GM23338 (cell line): ENCODE results near the gene CASP7.

Source experiments
- CREB1 ChIP-seq: fragments of 250-450 bp; sonication (Bioruptor Pico); IDR thresholded peaks from 2 replicates; pipeline ENCODE4 v1.5.0; 2020; ENCODE audit warnings: low read depth, mild to moderate bottlenecking, moderate library complexity
- EZH2 ChIP-seq: fragments of 200-600 bp; sonication (generic); IDR thresholded peaks from one replicate; pipeline ENCODE4 v1.8.0; 2017; ENCODE audit warnings: antibody characterized with exemption, mild to moderate bottlenecking, low read depth; ENCODE audit not compliant: unreplicated experiment
- EZH2phosphoT487 ChIP-seq: fragments of 200-600 bp; sonication (generic); IDR thresholded peaks from one replicate; pipeline ENCODE4 v1.8.1; 2018; ENCODE audit warnings: antibody characterized with exemption; ENCODE audit not compliant: unreplicated experiment
- JUNB ChIP-seq: IDR thresholded peaks from one replicate; pipeline ENCODE4 v1.6.1; 2016; ENCODE audit warnings: antibody characterized with exemption; ENCODE audit not compliant: unreplicated experiment
- NANOG ChIP-seq: IDR thresholded peaks from 2 replicates; pipeline ENCODE4 v1.6.1; 2016; ENCODE audit warnings: antibody characterized with exemption, borderline replicate concordance
- POLR2AphosphoS5 ChIP-seq: IDR thresholded peaks from 2 replicates; pipeline ENCODE4 v1.6.1; 2016; ENCODE audit warnings: antibody characterized with exemption, low read depth
- REST ChIP-seq: IDR thresholded peaks from one replicate; pipeline ENCODE4 v1.6.1; 2018; ENCODE audit warnings: antibody characterized with exemption; ENCODE audit not compliant: unreplicated experiment
- STAT1 ChIP-seq: IDR thresholded peaks from one replicate; pipeline ENCODE4 v1.6.1; 2016; ENCODE audit warnings: antibody characterized with exemption; ENCODE audit not compliant: unreplicated experiment
- ZNF114 ChIP-seq: fragments of 250-450 bp; sonication (Bioruptor Pico); IDR thresholded peaks from 2 replicates; pipeline ENCODE4 v1.5.0; 2020; ENCODE audit warnings: mild to moderate bottlenecking, moderate library complexity
- ZNF331 ChIP-seq: fragments of 250-450 bp; sonication (Bioruptor Pico); IDR thresholded peaks from 2 replicates; pipeline ENCODE4 v1.5.0; 2020; ENCODE audit warnings: low read depth, mild to moderate bottlenecking, moderate library complexity
- TF ChIP-seq, protein P1 (sequence below): IDR thresholded peaks from 2 replicates; pipeline ENCODE4 v1.6.1; 2016; ENCODE audit warnings: antibody characterized with exemption
- TF ChIP-seq, protein P2 (sequence below), 2 experiments: fragments of 200-600 bp in 1 of 2; sonication (generic) in 1 of 2; conservative IDR thresholded peaks; 2 replicates each; pipeline versions ENCODE4 v1.5.1 to v1.6.1; 2016 to 2017; ENCODE audit warnings: antibody characterized with exemption in 2 of 2, low read depth in 2 of 2, mild to moderate bottlenecking in 2 of 2, moderate library complexity in 1 of 2
- TF ChIP-seq, protein P3 (sequence below): fragments of 250-450 bp; sonication (Bioruptor Pico); IDR thresholded peaks from 2 replicates; pipeline ENCODE4 v1.5.0; 2020; ENCODE audit warnings: mild to moderate bottlenecking, moderate library complexity

DNA sequence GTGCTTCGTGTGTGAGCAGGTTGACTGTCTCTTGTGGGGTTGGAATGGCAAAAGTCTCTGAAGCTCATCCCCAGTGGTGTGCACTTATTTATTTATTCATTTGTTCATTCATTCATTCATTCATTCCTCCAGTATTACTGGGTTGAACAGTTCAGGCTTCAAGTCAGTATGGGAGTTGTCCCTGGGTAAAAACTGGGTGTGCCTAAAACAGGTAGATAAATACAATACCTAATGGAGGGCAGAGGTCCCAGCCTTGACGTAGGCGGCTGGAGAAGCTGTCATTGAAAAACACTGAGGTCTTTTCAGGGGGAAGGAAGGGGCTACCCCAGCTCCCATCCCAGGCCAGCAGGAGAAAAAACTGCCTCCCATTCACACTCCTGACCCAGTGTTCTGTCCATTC lies 11.0 kb downstream of the CASP7 start:
- TF ChIP-seq REST (no peak), EZH2phosphoT487 (no peak), EZH2 (no peak), POLR2AphosphoS5 (no peak), ZNF114 (CRISPR knock-in tag) (no peak), NANOG (no peak), ZNF331 (CRISPR knock-in tag) (no peak), CREB1 (CRISPR knock-in tag) (no peak), STAT1 (no peak), JUNB (no peak)
- TF ChIP-seq, protein P1, sequence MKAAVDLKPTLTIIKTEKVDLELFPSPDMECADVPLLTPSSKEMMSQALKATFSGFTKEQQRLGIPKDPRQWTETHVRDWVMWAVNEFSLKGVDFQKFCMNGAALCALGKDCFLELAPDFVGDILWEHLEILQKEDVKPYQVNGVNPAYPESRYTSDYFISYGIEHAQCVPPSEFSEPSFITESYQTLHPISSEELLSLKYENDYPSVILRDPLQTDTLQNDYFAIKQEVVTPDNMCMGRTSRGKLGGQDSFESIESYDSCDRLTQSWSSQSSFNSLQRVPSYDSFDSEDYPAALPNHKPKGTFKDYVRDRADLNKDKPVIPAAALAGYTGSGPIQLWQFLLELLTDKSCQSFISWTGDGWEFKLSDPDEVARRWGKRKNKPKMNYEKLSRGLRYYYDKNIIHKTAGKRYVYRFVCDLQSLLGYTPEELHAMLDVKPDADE, result no peak
- TF ChIP-seq, protein P2, sequence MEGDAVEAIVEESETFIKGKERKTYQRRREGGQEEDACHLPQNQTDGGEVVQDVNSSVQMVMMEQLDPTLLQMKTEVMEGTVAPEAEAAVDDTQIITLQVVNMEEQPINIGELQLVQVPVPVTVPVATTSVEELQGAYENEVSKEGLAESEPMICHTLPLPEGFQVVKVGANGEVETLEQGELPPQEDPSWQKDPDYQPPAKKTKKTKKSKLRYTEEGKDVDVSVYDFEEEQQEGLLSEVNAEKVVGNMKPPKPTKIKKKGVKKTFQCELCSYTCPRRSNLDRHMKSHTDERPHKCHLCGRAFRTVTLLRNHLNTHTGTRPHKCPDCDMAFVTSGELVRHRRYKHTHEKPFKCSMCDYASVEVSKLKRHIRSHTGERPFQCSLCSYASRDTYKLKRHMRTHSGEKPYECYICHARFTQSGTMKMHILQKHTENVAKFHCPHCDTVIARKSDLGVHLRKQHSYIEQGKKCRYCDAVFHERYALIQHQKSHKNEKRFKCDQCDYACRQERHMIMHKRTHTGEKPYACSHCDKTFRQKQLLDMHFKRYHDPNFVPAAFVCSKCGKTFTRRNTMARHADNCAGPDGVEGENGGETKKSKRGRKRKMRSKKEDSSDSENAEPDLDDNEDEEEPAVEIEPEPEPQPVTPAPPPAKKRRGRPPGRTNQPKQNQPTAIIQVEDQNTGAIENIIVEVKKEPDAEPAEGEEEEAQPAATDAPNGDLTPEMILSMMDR (conservative IDR thresholded peaks at IDR 0.05; ENCODE audit: low read depth in 2 of 2), result no peak
- TF ChIP-seq, protein P3, sequence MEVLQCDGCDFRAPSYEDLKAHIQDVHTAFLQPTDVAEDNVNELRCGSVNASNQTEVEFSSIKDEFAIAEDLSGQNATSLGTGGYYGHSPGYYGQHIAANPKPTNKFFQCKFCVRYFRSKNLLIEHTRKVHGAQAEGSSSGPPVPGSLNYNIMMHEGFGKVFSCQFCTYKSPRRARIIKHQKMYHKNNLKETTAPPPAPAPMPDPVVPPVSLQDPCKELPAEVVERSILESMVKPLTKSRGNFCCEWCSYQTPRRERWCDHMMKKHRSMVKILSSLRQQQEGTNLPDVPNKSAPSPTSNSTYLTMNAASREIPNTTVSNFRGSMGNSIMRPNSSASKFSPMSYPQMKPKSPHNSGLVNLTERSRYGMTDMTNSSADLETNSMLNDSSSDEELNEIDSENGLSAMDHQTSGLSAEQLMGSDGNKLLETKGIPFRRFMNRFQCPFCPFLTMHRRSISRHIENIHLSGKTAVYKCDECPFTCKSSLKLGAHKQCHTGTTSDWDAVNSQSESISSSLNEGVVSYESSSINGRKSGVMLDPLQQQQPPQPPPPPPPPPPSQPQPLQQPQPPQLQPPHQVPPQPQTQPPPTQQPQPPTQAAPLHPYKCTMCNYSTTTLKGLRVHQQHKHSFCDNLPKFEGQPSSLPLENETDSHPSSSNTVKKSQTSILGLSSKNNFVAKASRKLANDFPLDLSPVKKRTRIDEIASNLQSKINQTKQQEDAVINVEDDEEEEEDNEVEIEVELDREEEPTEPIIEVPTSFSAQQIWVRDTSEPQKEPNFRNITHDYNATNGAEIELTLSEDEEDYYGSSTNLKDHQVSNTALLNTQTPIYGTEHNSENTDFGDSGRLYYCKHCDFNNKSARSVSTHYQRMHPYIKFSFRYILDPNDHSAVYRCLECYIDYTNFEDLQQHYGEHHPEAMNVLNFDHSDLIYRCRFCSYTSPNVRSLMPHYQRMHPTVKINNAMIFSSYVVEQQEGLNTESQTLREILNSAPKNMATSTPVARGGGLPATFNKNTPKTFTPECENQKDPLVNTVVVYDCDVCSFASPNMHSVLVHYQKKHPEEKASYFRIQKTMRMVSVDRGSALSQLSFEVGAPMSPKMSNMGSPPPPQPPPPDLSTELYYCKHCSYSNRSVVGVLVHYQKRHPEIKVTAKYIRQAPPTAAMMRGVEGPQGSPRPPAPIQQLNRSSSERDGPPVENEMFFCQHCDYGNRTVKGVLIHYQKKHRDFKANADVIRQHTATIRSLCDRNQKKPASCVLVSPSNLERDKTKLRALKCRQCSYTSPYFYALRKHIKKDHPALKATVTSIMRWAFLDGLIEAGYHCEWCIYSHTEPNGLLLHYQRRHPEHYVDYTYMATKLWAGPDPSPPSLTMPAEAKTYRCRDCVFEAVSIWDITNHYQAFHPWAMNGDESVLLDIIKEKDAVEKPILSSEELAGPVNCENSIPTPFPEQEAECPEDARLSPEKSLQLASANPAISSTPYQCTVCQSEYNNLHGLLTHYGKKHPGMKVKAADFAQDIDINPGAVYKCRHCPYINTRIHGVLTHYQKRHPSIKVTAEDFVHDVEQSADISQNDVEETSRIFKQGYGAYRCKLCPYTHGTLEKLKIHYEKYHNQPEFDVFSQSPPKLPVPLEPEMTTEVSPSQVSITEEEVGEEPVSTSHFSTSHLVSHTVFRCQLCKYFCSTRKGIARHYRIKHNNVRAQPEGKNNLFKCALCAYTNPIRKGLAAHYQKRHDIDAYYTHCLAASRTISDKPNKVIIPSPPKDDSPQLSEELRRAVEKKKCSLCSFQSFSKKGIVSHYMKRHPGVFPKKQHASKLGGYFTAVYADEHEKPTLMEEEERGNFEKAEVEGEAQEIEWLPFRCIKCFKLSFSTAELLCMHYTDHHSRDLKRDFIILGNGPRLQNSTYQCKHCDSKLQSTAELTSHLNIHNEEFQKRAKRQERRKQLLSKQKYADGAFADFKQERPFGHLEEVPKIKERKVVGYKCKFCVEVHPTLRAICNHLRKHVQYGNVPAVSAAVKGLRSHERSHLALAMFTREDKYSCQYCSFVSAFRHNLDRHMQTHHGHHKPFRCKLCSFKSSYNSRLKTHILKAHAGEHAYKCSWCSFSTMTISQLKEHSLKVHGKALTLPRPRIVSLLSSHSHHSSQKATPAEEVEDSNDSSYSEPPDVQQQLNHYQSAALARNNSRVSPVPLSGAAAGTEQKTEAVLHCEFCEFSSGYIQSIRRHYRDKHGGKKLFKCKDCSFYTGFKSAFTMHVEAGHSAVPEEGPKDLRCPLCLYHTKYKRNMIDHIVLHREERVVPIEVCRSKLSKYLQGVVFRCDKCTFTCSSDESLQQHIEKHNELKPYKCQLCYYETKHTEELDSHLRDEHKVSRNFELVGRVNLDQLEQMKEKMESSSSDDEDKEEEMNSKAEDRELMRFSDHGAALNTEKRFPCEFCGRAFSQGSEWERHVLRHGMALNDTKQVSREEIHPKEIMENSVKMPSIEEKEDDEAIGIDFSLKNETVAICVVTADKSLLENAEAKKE (CRISPR knock-in tag), result no peak
